8988T (cell line): ENCODE data around the gene MOB1B.
"Not testable (repeated sequence)": the region's sequence is repeated elsewhere in the genome, so short reads cannot be mapped to it uniquely, and the experiment has no call there.

ENCODE experiments used
- DNase-seq: peaks from one replicate; pipeline ENCODE4 v3.0.0; 2011

MOB1B gene

GRCh38 chr4:71009890-71010588 lies 107.9 kb downstream of the MOB1B start:
- DNase-seq, result no peak

GRCh38 chr4:71011451-71011850 lies 109.3 kb downstream of the MOB1B start:
- no peak for DNase-seq

GRCh38 chr4:71017391-71017790 lies 115.2 kb downstream of the MOB1B start:
- DNase-seq, result not testable (repeated sequence)

GRCh38 chr4:71020611-71021010 lies 118.4 kb downstream of the MOB1B start:
- no peak for DNase-seq

GRCh38 chr4:71025654-71026053 lies 123.5 kb downstream of the MOB1B start:
- no peak for DNase-seq

GRCh38 chr4:71026086-71026485 lies 123.9 kb downstream of the MOB1B start:
- DNase-seq, result no peak

GRCh38 chr4:71027611-71028010 lies 125.4 kb downstream of the MOB1B start:
- no peak for DNase-seq

GRCh38 chr4:71029504-71029903 lies 127.3 kb downstream of the MOB1B start:
- DNase-seq, result no peak

GRCh38 chr4:71032106-71032505 lies 129.9 kb downstream of the MOB1B start:
- not testable (repeated sequence) for DNase-seq
